Endothelial cell of umbilical vein (primary cell): ENCODE data around the gene FOXL1. TPM values are rescaled to one million over a fixed set of nuclear protein-coding genes. Genes with fewer than 3 reads are reported as not detected.
A peak's percentile ranks its signal among the peaks of the same experiment; 100 is the strongest.

ENCODE experiments used
- BruUV-seq: library from RNA; stranded (reverse); fragments of 400-500 nt; replicated peaks from 2 replicates; lab custom pipeline; 2021; lab: Mats Ljungman, UMichigan
- CTCF ChIA-PET: fragments of 300-600, 350-600 bp; sonication (Branson Sonifier 250); formaldehyde crosslinking; loops from one replicate; lab custom pipeline; 2021; ENCODE audit warnings: antibody characterized with exemption, inconsistent platforms; lab: Charles Lee
- POLR2A ChIA-PET: fragments of 300-600, 350-600 bp; sonication (Branson Sonifier 250); formaldehyde crosslinking; loops from one replicate; lab custom pipeline; 2021; ENCODE audit warnings: antibody characterized with exemption, inconsistent platforms; lab: Charles Lee
- DNase-seq: peaks from one replicate; pipeline ENCODE4 v3.0.0-alpha.2; 2011; ENCODE audit warnings: low read depth, low spot score
- FAIRE-seq: peaks from 2 replicates; lab custom pipeline; 2011; peaks lifted over from hg19 to GRCh38; lab: Jason Lieb, UNC
- H2AFZ ChIP-seq: 2 replicates; pipeline ENCODE4 v1.6.0; 2012; ENCODE audit warnings: low read depth, low read length, control low read depth, inconsistent platforms
- H3K27ac ChIP-seq: 2 replicates; pipeline ENCODE4 v1.5.1; 2011; ENCODE audit warnings: low read depth, mild to moderate bottlenecking, control low read depth, low read length, moderate library complexity; ENCODE audit not compliant: insufficient read depth
- H3K27me3 ChIP-seq, 2 experiments: 2 replicates each; pipeline versions ENCODE4 v1.6.0 to v1.6.1; 2011; ENCODE audit warnings: low read length in 2 of 2, mixed read lengths in 1 of 2; ENCODE audit not compliant: control insufficient read depth in 2 of 2, insufficient read depth in 2 of 2
- H3K36me3 ChIP-seq, 2 experiments: 2 replicates in 1 of 2; 3 replicates in 1 of 2; pipeline ENCODE4 v1.5.1; 2011; ENCODE audit warnings: low read length in 2 of 2, mild to moderate bottlenecking in 1 of 2, moderate library complexity in 1 of 2; ENCODE audit not compliant: control insufficient read depth in 2 of 2, insufficient read depth in 2 of 2; ENCODE audit errors: extremely low read depth in 1 of 2
- H3K4me1 ChIP-seq: 3 replicates; pipeline ENCODE4 v1.5.1; 2011; ENCODE audit warnings: mild to moderate bottlenecking, low read length; ENCODE audit not compliant: control insufficient read depth, insufficient read depth; ENCODE audit errors: extremely low read depth
- H3K4me2 ChIP-seq: 2 replicates; pipeline ENCODE4 v1.6.1; 2011; ENCODE audit warnings: low read length, control low read depth, mixed read lengths; ENCODE audit not compliant: insufficient read depth
- H3K4me3 ChIP-seq, 3 experiments: fragments of 200-600 bp in 1 of 3; sonication (generic), shearing (Covaris generic) in 1 of 3; replicated peaks in 1 of 3; 2 replicates each; pipeline ENCODE4 v1.5.1; 2011 to 2016; ENCODE audit warnings: control low read depth in 3 of 3, low read length in 3 of 3, mild to moderate bottlenecking in 2 of 3, inconsistent platforms in 1 of 3, low read depth in 1 of 3, moderate library complexity in 1 of 3; ENCODE audit not compliant: insufficient read depth in 1 of 3
- H3K79me2 ChIP-seq: 2 replicates; pipeline ENCODE4 v1.6.0; 2012; ENCODE audit warnings: low read length, inconsistent platforms; ENCODE audit not compliant: control insufficient read depth, insufficient read depth
- H3K9ac ChIP-seq: replicated peaks from 2 replicates; pipeline ENCODE3; 2011; ENCODE audit warnings: low read length, control low read depth; ENCODE audit not compliant: insufficient read depth; ENCODE audit errors: extremely low read depth
- H3K9me1 ChIP-seq: replicated peaks from 3 replicates; pipeline ENCODE4 v1.6.0; 2011; ENCODE audit warnings: mild to moderate bottlenecking, low read length; ENCODE audit not compliant: control insufficient read depth, insufficient read depth; ENCODE audit errors: extremely low read depth
- H3K9me3 ChIP-seq: replicated peaks from 2 replicates; pipeline ENCODE4 v1.5.1; 2012; ENCODE audit warnings: low read length, inconsistent platforms; ENCODE audit not compliant: control insufficient read depth, insufficient read depth
- H4K20me1 ChIP-seq: replicated peaks from 2 replicates; pipeline ENCODE3; 2011; ENCODE audit warnings: mild to moderate bottlenecking, low read length; ENCODE audit not compliant: control insufficient read depth, insufficient read depth; ENCODE audit errors: extremely low read depth
- EZH2 ChIP-seq: IDR thresholded peaks from 2 replicates; pipeline ENCODE4 v1.6.1; 2012; ENCODE audit warnings: borderline replicate concordance, low read depth, mild to moderate bottlenecking, moderate library complexity, low read length, inconsistent platforms; ENCODE audit not compliant: severe bottlenecking
- FOS ChIP-seq: IDR thresholded peaks from 2 replicates; pipeline ENCODE4 v1.6.1; 2011; ENCODE audit warnings: mild to moderate bottlenecking, low read length, moderate library complexity, borderline replicate concordance; ENCODE audit not compliant: insufficient read depth
- GATA2 ChIP-seq: IDR thresholded peaks from 2 replicates; pipeline ENCODE4 v1.7.0; 2011; ENCODE audit warnings: low read depth, mild to moderate bottlenecking, moderate library complexity, mixed read lengths, low read length; ENCODE audit not compliant: insufficient read length, insufficient read depth
- JUN ChIP-seq: IDR thresholded peaks from 2 replicates; pipeline ENCODE4 v1.6.1; 2011; ENCODE audit warnings: borderline replicate concordance, low read depth; ENCODE audit not compliant: insufficient read length, insufficient read depth
- MYC ChIP-seq: IDR thresholded peaks from one replicate; pipeline ENCODE4 v1.6.1; 2011; ENCODE audit warnings: mild to moderate bottlenecking, low read depth, low read length
- POLR2A ChIP-seq: IDR thresholded peaks from 2 replicates; pipeline ENCODE4 v1.6.1; 2012; ENCODE audit warnings: low read depth, mild to moderate bottlenecking, control low read depth, low read length
- POLR2AphosphoS5 ChIP-seq: IDR thresholded peaks from 2 replicates; pipeline ENCODE4 v1.6.1; 2012; ENCODE audit warnings: low read depth, mild to moderate bottlenecking, control low read depth, low read length, moderate library complexity; ENCODE audit not compliant: insufficient read depth
- dilution Hi-C: fragments of 300-500 bp; cut with MboI; formaldehyde crosslinking; loops from one replicate; pipeline ENCODE4 v1.15.0; 2019; ENCODE audit warnings: low sequenced_read_pairs; ENCODE audit not compliant: extremely low pct_ligation_motif_present
- intact Hi-C: fragments of 100-400 bp; cut with micrococcal nuclease; formaldehyde crosslinking; loops from one replicate; pipeline ENCODE4 v1.10.0; 2022
- polyA plus RNA-seq, 4 experiments: library from polyadenylated mRNA; depleted of rRNA in 3 of 4; stranded (reverse) in 3 of 4; unstranded in 1 of 4; fragments of >200 nt; gene quantifications; 2 replicates each; pipeline versions ENCODE4 v1.2.1 to v1.2.3, GENCODE V29; 2011 to 2012; ENCODE audit warnings: missing spikeins in 1 of 4
- total RNA-seq: library from RNA; stranded (reverse); gene quantifications from 2 replicates; pipeline ENCODE4 v1.2.3, GENCODE V29; 2021
- TF ChIP-seq, protein P1 (sequence below), 2 donors: IDR thresholded peaks; 1 replicate in 1 of 2; 2 replicates in 1 of 2; pipeline ENCODE4 v1.5.1; 2011; ENCODE audit warnings: low read length in 2 of 2, mild to moderate bottlenecking in 2 of 2, moderate library complexity in 2 of 2, control low read depth in 1 of 2, inconsistent platforms in 1 of 2, low read depth in 1 of 2; ENCODE audit not compliant: insufficient read depth in 1 of 2; ENCODE audit errors: extremely low read depth in 1 of 2
- TF ChIP-seq, protein P2 (sequence below): IDR thresholded peaks from 2 replicates; pipeline ENCODE4 v1.6.1; 2011; ENCODE audit not compliant: insufficient read depth, insufficient read length

The FOXL1 gene
- total and polyA plus RNA-seq, 2 donors (not counting 3 experiments of a cell fraction or from before 2014, with no cell fraction given) = 2.8 to 3.8 TPM

DNA sequence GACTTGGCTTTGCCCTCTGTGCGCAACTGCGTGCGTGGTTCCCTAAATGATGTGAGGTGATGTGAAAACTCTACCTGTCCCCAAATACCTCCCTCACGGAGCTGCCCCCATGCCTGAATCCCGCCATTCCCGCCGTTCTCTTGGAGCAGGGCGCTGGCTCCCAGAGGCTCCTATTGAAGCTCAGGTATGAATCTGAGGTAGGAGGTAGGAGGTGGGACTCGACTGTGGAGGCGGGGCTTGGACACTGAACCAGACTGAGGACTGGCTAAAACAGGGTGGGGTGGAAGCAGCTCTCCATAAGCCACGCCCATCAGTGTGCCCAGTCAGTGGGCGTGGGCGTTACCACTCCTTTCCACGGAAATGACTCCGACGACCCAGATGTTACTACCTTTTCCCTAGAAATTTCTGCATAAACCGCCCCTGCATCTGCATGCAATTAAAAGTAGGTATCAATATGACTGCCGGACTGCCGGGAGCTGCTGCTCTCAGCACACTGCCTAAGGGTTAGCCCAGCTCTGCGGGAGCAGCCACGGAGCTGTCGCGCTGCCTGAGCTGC, 41.0 kb downstream of the FOXL1 start:
- Histone ChIP-seq H3K27ac (no peak overlapping the region), H3K79me2 (no peaks in the 10 kb centered on the region), H3K4me3 (no peak overlapping the region), H3K9me1 (no peaks in the 10 kb centered on the region), H2AFZ (peak overlapping the region; percentile 83), H3K9me3 (no peaks in the 10 kb centered on the region), H3K4me1 (peaks cover 9% of the 10 kb centered on the region), H3K36me3 (no peaks in the 10 kb centered on the region), H3K27me3 (no peaks in the 10 kb centered on the region), H3K9ac (no peak overlapping the region), H4K20me1 (no peaks in the 10 kb centered on the region), H3K4me2 (no peak overlapping the region)
- ChIA-PET POLR2A (no interaction called here), CTCF (interaction anchor here (0.9 kb wide), 1 partner anchor 26 kb away, joined by 3 read pairs; no protein-coding TSS in a partner anchor)
- dilution Hi-C loops = no loop called here
- no peak for TF ChIP-seq POLR2AphosphoS5
- TF ChIP-seq JUN = no peak
- no peak for TF ChIP-seq GATA2
- TF ChIP-seq MYC = no peak
- no peak for TF ChIP-seq FOS
- TF ChIP-seq, protein P1, sequence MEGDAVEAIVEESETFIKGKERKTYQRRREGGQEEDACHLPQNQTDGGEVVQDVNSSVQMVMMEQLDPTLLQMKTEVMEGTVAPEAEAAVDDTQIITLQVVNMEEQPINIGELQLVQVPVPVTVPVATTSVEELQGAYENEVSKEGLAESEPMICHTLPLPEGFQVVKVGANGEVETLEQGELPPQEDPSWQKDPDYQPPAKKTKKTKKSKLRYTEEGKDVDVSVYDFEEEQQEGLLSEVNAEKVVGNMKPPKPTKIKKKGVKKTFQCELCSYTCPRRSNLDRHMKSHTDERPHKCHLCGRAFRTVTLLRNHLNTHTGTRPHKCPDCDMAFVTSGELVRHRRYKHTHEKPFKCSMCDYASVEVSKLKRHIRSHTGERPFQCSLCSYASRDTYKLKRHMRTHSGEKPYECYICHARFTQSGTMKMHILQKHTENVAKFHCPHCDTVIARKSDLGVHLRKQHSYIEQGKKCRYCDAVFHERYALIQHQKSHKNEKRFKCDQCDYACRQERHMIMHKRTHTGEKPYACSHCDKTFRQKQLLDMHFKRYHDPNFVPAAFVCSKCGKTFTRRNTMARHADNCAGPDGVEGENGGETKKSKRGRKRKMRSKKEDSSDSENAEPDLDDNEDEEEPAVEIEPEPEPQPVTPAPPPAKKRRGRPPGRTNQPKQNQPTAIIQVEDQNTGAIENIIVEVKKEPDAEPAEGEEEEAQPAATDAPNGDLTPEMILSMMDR (IDR thresholded peaks at IDR 0.05; ENCODE audit: extremely low read depth in 1 of 2, insufficient read depth in 1 of 2, low read depth in 1 of 2, low read length in 2 of 2) = no peak
- TF ChIP-seq, protein P2, sequence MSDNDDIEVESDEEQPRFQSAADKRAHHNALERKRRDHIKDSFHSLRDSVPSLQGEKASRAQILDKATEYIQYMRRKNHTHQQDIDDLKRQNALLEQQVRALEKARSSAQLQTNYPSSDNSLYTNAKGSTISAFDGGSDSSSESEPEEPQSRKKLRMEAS = no peak
- TF ChIP-seq POLR2A = no peak
- no peak for TF ChIP-seq EZH2
- FAIRE-seq (no peak), DNase-seq (no peak)
- intact Hi-C loops = no loop called here
- BruUV-seq = no TSS peak
